ENCODE data around the gene ANKRD33B. TPM values are rescaled to one million over a fixed set of nuclear protein-coding genes. Genes with fewer than 3 reads are reported as not detected.
A peak's percentile ranks its signal among the peaks of the same experiment; 100 is the strongest.

The ANKRD33B gene
- total and polyA plus RNA-seq, 2 of the 8 experiments (the other 6 are each of a cell fraction or from before 2014, with no cell fraction given) = 6.9 to 20.6 TPM

DNA sequence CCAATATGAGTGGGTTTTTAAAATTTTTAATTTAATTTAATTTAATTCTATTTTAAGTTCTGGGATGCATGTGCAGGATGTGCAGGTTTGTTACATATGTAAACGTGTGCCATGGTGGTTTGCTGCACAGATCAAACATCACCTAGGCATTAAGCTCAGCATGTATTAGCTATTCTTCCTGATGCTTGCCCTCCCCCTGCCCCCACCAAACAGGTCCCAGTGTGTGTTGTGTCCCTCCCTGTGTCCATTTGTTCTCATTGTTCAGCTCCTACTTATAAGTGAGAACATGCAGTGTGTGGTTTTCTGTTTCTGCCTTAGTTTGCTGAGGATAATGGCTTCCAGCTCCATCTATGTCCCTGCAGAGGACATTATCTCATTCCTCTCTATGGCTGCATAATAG, 35.0 kb upstream of the ANKRD33B start:
- Histone ChIP-seq H3K79me2 (ENCODE audit: control insufficient read depth in 1 of 2, insufficient read depth in 2 of 2, low read length in 2 of 2) (no peaks in the 10 kb centered on the region), H4K91ac (replicated peaks; ENCODE audit: insufficient read length, low read length) (peak overlapping the region; percentile 63), H3K4me1 (replicated peaks in 1 of 4; ENCODE audit: control insufficient read depth in 3 of 4, insufficient read depth in 4 of 4, low read length in 3 of 4) (peaks cover 0 to 5% (median 3%) of the 10 kb centered on the region in 4 experiments; a peak in 4 of 7 replicates), H3K79me1 (ENCODE audit: low read depth, low read length) (no peaks in the 10 kb centered on the region), H2BK12ac (ENCODE audit: low read depth, low read length) (peak overlapping the region; percentile 80; the same call in 1 of the 2 replicates), H3K4ac (replicated peaks; ENCODE audit: insufficient read length, low read depth, low read length) (no peak overlapping the region), H3K9ac (replicated peaks in 1 of 4; ENCODE audit: extremely low read depth in 1 of 4, low read depth in 3 of 4, low read length in 3 of 4) (no peak overlapping the region), H3K9me3 (ENCODE audit: insufficient read depth in 2 of 2, low read depth in 1 of 2, low read length in 1 of 2) (no peaks in the 10 kb centered on the region), H3K23me2 (ENCODE audit: low read depth, low read length) (peaks cover 2% of the 10 kb centered on the region; the same call in 1 of the 2 replicates), H3K56ac (replicated peaks; ENCODE audit: insufficient read length, low read depth, low read length) (no peak overlapping the region), H3K18ac (ENCODE audit: extremely low read depth, low read length) (peak overlapping the region; percentile 14; the same call in 1 of the 2 replicates), H2BK120ac (replicated peaks; ENCODE audit: low read depth, low read length) (peak overlapping the region; percentile 51), H3K23ac (ENCODE audit: insufficient read length) (no peak overlapping the region), H3K4me3 (ENCODE audit: extremely low read depth in 1 of 4, insufficient read depth in 2 of 4, low read depth in 3 of 4, low read length in 4 of 4) (no peak overlapping the region), H2BK15ac (ENCODE audit: low read length) (no peak overlapping the region), H4K5ac (ENCODE audit: insufficient read length, low read depth, low read length) (no peak overlapping the region), H3K36me3 (ENCODE audit: control insufficient read depth in 2 of 4, insufficient read depth in 4 of 4, low read length in 3 of 4) (no peaks in the 10 kb centered on the region), H3K14ac (ENCODE audit: insufficient read length) (no peak overlapping the region), H3K27ac (ENCODE audit: low read depth, low read length) (no peak overlapping the region), H2AK5ac (ENCODE audit: low read depth, low read length) (no peak overlapping the region), H2AFZ (ENCODE audit: low read length) (no peak overlapping the region), H2BK5ac (ENCODE audit: low read depth, low read length) (peak overlapping the region; percentile 85; the same call in 1 of the 2 replicates), H4K20me1 (replicated peaks in 1 of 2; ENCODE audit: control insufficient read depth in 1 of 2, insufficient read depth in 2 of 2, low read length in 2 of 2) (peaks cover 0 to 2% of the 10 kb centered on the region in 2 experiments), H3K27me3 (replicated peaks in 1 of 4; ENCODE audit: control insufficient read depth in 3 of 4, extremely low read depth in 1 of 4, insufficient read depth in 3 of 4, low read length in 3 of 4) (no peaks in the 10 kb centered on the region; a peak in 1 of 7 replicates), H2BK20ac (ENCODE audit: low read length) (peak overlapping the region; percentile 92; the same call in 1 of the 2 replicates), H4K8ac (ENCODE audit: extremely low read depth, insufficient read depth, low read length) (no peak overlapping the region), H3K4me2 (ENCODE audit: insufficient read depth in 1 of 2, low read depth in 2 of 2, low read length in 2 of 2) (no peak overlapping the region)
- FAIRE-seq = no peak
- DNase-seq (ENCODE audit: low read depth in 1 of 2, low spot score in 2 of 2) = no peak
- ChIA-PET POLR2A (ENCODE audit: partially characterized antibody) (no interaction called here), CTCF (ENCODE audit: partially characterized antibody) (interaction anchor here (0.6 to 2.3 kb wide), 14 partner anchors 9 to 245 kb away, joined by 3 to 12 read pairs (median 4); no protein-coding TSS in a partner anchor)
- 65% methylated on average over 1 of the region's 1 CpG; no CpG with 5 or more reads in 1 of the 2 experiments for WGBS, 2 experiments (ENCODE audit: extremely low coverage in 1 of 2, insufficient coverage in 1 of 2, insufficient read length in 1 of 2, insufficient replicate concordance in 2 of 2, low coverage in 1 of 2, low lambda C conversion rate in 2 of 2, missing lambda C conversion rate in 1 of 2)
- TF ChIP-seq BCL11A (IDR thresholded peaks at IDR 0.05; ENCODE audit: low read depth in 2 of 2, low read length in 2 of 2) (no peak), CTBP2 (IDR thresholded peaks at IDR 0.05; ENCODE audit: borderline replicate concordance, insufficient read depth, insufficient read length, low read length) (no peak), KDM4A (IDR thresholded peaks at IDR 0.05; ENCODE audit: low read depth, low read length, severe bottlenecking) (no peak), ASH2L (IDR thresholded peaks at IDR 0.05; ENCODE audit: low read length) (no peak), EGR1 (IDR thresholded peaks at IDR 0.05; ENCODE audit: borderline replicate concordance, low read depth, low read length) (no peak), SAP30 (IDR thresholded peaks at IDR 0.05; ENCODE audit: insufficient read depth, insufficient replicate concordance, low read length) (no peak), HDAC6 (IDR thresholded peaks at IDR 0.05; ENCODE audit: low read depth, low read length) (no peak), KDM5A (IDR thresholded peaks at IDR 0.05; ENCODE audit: low read length) (no peak), RXRA (IDR thresholded peaks at IDR 0.05; ENCODE audit: insufficient read depth, low read depth, low read length) (no peak), NANOG (IDR thresholded peaks at IDR 0.05; ENCODE audit: insufficient read depth, low read depth, low read length, poor library complexity, severe bottlenecking) (no peak), PHF8 (conservative IDR thresholded peaks at IDR 0.05; ENCODE audit: low read depth, low read length) (no peak)
- TF ChIP-seq, protein P1, sequence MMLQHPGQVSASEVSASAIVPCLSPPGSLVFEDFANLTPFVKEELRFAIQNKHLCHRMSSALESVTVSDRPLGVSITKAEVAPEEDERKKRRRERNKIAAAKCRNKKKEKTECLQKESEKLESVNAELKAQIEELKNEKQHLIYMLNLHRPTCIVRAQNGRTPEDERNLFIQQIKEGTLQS (IDR thresholded peaks at IDR 0.05; ENCODE audit: insufficient read depth, low read depth, low read length) = no peak
